GM21526 (cell line): Measurements from ENCODE around the gene TECR.

Experiments used
- ATAC-seq: cut with Tn5 transposase; IDR thresholded peaks from one replicate; pipeline ENCODE4 v1.9.1; 2021; ENCODE audit warnings: moderate library complexity; ENCODE audit not compliant: unreplicated experiment, low FRiP score

TECR gene

GRCh38 chr19:14507704-14508542, 21.5 kb upstream of the TECR start:
- ATAC-seq: no peak

GRCh38 chr19:14510311-14511228, 18.8 kb upstream of the TECR start:
- ATAC-seq: no peak

GRCh38 chr19:14511229-14511593, 18.2 kb upstream of the TECR start:
- no peak for ATAC-seq

- no peak for ATAC-seq
These were observed 16.9 kb upstream of the TECR start for GRCh38 chr19:14512406-14512961.

- no peak for ATAC-seq
These were observed 15.1 kb upstream of the TECR start for GRCh38 chr19:14514215-14514863.

- no peak for ATAC-seq
These were observed 13.8 kb upstream of the TECR start for GRCh38 chr19:14515501-14516047.

GRCh38 chr19:14516048-14516534, 13.3 kb upstream of the TECR start:
- no peak for ATAC-seq

- ATAC-seq: no peak
These were observed 12.5 kb upstream of the TECR start for GRCh38 chr19:14516746-14517438.

- ATAC-seq: no peak
These were observed 12.0 kb upstream of the TECR start for GRCh38 chr19:14517446-14517839.

GRCh38 chr19:14517840-14518505, 11.4 kb upstream of the TECR start, which contains the start of gene DNAJB1:
Gene DNAJB1 (minus strand): TSS chr19:14518397. CDS start chr19:14518349, 48 bp downstream.
- ATAC-seq: peak; percentile 57

- ATAC-seq: no peak
These were observed 10.0 kb upstream of the TECR start for GRCh38 chr19:14519245-14519859.

GRCh38 chr19:14519860-14520407, 9.5 kb upstream of the TECR start:
- ATAC-seq: no peak

- no peak for ATAC-seq
These were observed 8.9 kb upstream of the TECR start for GRCh38 chr19:14520543-14520942.

GRCh38 chr19:14525729-14526128, 3.7 kb upstream of the TECR start:
- no peak for ATAC-seq

- ATAC-seq: no peak
These were observed 3.0 kb upstream of the TECR start for GRCh38 chr19:14526423-14526822.

- ATAC-seq: no peak
These were observed 758 bp upstream of the TECR start for GRCh38 chr19:14528419-14529253.

- ATAC-seq: no peak
These were observed 583 bp downstream of the TECR start for GRCh38 chr19:14530005-14530348.

- ATAC-seq: no peak
These were observed 1.1 kb downstream of the TECR start for GRCh38 chr19:14530506-14530905.
